HG02610 (cell line): Measurements from ENCODE around the gene RAI1.
A peak's percentile ranks its signal among the peaks of the same experiment; 100 is the strongest.

Source experiments
- ATAC-seq: cut with Tn5 transposase; IDR thresholded peaks from one replicate; pipeline ENCODE4 v1.9.1; 2021; ENCODE audit warnings: mild to moderate bottlenecking, moderate library complexity; ENCODE audit not compliant: unreplicated experiment

RAI1 gene

DNA sequence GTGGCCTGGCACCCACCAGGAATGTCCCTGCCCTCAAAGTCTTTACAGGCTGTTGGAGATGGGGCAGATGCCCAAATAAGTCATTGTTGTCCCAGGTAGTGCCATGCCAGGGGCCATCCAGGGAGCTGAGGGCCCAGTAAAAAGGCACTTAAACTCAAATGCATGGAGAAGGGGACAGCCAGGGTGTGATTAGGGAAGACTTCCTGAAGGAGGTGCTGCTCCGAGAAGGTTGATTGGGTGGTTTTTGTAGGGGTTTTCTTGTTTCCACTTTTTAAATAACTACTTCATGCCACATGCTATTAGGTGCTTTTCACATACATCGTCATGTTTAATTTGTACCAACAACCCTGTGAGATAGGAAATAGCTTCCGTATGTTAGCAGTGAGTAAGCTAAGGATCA lies 66.9 kb downstream of the RAI1 start:
- no peak for ATAC-seq

DNA sequence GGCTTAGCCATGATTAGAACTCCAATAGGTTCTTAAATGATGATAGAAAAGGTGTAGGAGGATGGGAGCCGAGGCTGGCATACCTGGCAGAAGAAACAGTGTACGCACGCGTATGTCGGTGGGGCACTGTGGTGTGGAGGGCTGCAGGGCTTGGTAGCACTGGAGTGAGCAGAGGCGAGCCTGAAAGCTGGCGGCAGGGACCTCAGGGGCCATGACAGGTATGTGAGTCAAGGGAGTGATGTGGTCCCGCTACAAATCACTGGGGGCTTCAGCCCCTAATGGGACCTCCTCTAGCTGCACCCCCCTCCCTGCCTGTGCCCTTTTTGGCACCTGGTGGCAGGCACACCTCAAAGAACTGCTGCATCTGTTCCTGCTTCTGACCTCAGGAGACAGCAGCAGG lies 67.3 kb downstream of the RAI1 start:
- no peak for ATAC-seq

DNA sequence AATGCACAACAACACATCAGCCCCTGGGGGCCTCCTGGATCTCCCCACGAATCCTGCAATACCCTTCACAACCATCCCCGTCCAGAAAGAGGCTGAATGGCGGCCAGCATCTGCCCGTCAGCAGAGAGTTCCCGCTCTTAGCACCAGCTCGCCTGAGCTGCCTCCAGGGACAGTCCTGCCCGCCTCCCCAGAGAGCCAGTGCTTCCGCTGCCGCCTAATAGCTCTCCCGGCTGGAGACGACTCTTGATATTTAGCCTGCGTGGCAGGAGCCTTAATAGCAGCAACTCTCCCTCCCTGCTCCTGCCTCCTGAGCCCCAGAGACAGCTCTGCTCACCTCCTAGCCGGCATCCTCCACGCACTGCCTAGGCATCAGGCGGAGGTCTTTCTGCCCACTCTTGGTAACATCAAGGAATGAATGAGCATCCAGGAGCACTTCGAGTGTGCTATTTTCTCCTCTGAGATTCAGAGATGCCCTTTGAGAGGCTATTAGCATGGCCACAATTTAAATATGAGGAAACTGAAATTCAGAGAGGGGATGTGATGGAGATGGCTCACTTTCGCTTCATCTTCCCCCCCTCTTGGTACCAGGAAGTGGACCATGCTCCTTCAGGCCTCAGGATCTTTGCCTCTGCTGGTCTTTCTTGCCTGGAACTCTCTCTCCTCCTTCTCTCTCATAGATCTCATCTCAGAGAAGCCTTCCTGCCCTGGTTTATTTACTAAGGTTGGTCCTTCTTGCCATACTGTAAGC lies 67.9 kb downstream of the RAI1 start:
- ATAC-seq: no peak

DNA sequence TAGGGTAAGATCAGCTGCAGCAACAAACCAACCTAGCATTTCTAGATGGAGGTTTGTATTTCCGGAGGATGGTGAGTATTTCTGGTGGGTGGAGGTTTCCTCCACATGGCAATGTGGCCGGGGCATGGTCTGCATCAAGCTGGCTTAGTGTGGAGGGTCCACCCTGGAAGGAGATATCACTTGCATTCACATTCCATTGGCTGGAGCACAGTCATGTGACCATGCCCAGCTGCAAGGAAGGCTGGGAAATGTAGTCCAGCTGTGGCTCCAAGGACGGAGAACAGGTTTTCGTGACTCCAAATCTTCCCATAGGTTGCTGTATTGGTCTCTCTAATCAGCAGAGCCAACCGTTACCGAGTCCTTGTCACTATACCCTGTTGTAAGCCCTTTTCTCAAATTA lies 68.7 kb downstream of the RAI1 start:
- no peak for ATAC-seq

DNA sequence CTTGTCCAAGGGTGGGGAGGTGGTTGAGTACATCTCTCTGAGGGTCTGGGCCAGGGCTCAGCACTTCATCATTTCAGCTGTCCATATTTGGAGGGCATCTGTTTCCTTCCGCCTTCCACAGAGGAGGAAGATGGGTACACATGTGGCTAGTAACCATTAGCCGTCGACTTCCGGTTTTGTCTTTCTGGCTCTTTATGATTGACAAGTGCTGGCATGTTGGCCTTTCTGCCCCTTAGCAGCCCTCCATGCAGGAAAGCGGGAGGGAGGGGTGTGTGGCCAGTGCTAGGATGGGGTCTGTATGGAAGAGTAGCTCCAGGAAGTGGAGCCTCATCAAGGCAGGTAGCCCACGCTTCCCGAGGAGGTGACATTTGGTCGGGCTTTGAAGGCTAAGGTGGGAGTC lies 69.6 kb downstream of the RAI1 start:
- ATAC-seq: no peak

DNA sequence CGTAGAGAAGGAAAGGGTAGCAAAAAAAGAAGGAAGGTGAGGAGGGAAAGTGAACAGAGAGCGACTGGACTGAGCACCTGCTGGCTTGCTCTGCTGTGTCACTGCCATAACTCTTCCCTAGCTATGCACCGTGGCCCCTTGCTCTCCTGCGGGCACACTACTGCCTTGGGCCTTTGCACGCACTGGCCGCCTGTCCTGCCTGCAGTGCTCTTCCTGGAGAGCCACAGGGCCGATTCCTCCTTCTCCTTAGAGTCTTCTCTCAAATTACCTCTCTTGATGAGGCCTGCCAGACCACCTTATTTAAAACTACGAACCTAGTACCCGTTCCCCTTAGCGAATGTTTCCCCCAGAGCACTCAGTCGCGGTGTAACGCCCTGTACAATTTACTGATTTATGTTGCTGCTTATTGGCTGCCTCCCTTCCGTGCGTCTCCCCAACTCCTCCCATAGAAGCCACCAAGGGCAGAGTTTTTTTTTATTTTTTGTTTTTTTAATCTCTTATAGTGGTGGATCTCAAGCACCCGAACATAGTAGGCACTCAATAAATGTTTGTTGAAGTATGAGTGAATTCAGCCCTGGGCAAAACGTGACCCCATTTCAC lies 70.3 kb downstream of the RAI1 start:
- ATAC-seq: no peak

DNA sequence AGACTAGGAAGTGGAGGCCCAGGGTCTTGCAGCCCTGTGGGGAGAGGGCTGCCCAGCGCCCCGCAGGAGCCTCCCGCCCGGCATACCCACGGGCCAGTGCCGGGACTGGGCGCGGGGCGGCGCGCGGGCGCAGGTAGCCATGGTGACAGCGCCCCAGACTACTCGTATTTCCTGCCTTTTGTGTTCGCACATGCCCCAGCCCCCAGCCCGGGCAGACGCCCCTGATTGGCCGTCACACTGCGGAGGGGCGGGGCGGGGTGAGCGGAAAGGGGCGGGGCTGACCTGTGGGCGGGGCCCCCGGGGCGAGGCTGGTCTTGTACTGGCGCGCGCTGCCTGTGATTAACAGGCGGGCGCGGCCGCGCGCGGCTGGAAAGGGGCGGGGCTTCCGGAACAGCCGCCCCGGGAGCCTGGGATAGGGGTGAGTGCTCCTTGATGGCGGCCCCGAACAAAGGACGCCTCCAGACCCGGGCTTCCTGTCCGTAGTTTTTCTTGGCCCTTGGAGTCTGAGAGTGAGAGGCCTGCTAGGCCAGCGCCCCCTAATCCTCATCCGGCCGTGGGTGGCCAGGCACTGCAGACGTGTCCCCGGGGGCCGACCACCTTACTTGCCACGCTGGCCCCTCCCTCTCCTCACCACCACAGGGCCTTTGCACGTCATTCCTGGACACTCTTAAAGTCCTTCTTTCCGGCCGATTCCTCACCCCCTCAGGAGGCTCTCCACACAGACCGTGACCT lies 71.0 kb downstream of the RAI1 start:
- peak; percentile 81 for ATAC-seq

DNA sequence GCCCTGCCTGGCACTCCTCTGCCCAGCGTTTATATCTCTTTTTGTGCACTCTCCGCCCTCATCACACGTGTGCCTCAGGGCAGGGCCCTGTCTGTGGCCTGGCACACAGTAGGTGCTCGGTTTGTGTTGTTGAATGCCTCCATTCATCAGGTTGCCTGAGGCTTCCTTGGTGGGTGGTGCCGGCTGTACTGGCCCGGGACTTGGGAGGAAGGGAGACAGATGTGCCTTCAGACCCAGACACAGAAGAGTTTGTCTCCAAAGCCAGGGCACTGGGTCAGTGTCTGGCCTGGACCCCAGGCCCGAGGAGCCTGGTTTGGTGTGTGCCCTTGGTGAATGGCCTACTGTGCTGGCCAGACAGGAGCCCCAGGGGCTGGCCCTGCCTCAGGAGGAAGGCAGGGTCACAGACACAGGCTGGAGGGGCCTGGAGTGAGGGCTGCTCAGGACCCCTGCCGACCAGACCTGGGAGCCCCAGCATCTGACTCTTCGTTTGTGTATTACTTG lies 71.6 kb downstream of the RAI1 start:
- no peak for ATAC-seq

DNA sequence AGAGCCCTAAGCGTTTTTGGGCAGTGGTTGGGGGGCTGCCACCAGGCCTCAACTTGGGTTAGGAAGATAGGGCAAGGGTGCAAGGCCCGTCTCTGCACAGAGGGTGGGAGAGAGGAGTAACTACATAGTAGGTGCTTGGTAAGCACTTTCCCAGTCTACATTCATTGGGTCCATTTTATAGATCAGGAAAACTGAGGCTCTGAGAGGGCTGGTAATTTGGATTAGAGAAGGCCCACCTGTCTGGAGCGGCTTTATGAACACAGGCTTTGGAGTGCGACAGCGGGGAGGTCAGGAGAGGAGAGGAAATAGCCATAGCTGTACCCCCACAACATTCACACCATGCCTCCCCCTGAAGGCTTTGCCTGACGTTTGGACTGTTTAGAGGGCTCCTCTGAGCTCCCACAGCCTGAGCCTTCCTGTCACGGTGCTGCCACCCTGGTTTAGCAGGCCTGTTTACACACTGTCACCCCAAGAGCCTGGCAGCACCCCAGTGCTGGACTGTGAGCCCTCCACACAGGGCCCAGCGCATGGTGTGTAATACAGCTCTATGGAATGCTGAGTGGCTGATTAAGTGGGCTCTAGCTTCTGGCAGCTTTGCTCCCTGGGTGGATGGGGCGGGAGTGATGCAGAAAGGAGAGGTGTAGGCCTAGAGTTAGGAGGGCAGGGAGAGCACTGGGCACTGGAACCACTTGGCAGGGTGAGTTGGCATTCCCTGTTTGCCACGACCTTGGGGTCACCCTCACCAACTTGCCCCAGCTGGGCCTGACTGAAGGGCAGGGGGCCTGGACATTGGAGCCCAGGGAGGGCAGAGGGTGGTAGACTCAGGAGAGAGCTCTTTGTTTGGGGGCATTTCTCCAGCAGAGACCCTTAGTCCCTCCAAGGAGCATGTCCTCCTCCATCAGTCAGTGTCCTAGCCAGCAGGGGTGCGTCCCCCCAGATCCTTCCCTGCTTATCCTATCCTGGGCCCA lies 73.7 kb downstream of the RAI1 start:
- no peak for ATAC-seq

DNA sequence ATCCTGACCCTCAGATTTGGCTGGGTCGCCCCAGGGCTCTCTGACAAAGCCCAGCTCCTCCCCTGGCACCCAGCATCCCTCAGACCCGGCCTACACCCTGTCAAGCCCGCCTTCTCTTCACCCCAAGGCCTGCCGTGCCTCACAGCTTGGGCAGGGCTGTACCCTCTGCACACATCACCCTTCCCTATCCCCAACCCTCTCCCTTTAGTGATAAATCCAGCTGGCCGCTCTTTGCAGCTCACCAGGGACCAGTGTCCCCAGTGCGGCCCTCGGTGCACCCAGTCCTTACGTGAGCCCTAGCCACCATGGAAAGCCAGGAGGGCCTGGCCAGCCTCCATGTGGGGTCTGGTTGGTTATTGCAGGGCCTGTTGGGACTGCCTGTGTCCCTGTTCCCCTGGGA lies 74.5 kb downstream of the RAI1 start:
- ATAC-seq: no peak

DNA sequence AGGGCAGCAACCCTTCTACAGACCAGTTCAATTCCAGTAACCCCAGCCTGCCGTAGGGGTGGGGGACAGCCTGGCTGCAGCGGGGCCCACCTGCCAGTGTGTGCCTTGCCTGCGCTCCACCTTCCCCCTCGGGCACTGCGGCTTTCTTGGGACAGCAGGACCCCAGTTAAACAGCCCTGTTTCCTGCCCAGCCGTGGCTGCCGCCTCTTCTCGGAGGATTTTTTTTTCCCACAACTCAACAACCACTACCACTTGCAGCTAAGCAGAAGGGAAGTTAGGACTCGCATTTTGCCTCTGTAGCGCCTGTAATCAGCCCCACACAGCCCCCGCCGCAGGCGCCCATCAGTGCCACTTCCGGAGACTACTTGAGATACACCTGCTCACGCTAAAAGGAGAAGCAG lies 76.1 kb downstream of the RAI1 start:
- ATAC-seq: no peak

DNA sequence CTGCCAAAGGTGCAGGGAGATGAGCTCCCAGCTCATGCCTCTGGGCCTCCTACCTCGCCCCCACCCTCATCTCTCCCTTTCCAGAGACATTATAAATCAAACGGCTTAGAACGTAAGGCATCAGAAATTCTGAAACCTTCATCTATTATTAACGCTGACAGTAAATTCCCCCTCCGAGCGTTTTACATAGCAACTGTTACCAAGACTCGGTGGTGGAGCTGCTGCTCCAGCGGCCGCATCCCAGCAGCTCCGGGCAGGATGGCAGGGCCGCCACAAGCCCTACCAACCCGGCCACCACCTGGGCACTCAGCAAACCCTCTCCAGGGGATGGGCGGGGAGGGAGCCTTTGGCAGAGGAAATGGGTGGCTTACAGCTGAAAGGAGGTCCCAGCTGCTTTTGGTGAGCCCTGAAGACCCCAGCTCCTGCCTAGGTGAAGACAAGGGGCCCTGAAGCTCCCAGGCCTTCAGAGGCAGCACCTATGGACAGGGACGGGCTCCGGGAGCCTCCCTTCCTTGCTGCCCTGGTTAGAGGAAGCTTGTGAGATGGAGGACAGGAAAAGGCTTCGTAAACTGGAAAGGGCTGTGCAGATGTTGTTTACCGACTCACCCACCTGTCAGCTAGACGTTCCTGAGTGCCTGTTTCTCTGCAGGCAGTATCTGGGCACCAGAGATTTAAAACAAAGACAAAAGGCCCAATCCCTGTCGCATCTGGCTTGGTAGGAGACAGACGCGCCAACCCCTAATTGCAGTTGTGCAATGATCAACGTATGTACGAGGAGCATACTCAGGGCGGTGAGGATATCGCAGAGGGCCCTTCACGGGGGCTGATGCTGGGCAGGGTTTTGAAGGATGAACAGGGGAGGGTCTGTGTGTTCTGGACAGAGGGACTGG lies 76.9 kb downstream of the RAI1 start:
- no peak for ATAC-seq

DNA sequence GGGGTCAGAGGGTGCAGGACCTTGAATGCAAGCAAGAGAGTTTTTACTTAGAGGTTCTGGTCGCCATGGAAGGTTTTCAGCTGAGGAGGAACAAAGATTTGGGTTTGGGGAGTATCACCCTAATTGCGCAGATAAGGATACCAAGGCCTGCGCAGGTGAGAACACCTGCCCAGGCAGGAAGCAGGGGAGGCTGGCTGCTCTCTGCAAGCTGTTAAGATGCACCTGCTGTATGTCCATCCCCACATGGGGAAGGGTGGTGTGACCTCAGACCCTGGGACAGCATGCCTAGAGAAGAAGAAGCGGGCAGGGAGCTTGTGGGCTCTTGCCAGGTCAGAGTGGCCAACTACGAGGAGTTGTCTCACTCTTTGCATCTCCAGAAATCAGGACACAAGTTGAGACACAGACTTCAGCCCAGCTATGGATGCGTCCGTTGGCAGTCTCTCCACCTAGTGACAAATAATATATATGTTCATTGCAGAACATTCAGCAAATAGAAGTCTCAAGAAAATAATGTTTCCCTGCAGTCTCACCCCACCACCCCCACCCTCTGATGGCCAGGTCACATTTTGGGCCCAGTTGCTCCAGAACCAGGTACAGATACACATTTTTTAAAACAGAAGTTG lies 77.8 kb downstream of the RAI1 start:
- ATAC-seq: no peak

DNA sequence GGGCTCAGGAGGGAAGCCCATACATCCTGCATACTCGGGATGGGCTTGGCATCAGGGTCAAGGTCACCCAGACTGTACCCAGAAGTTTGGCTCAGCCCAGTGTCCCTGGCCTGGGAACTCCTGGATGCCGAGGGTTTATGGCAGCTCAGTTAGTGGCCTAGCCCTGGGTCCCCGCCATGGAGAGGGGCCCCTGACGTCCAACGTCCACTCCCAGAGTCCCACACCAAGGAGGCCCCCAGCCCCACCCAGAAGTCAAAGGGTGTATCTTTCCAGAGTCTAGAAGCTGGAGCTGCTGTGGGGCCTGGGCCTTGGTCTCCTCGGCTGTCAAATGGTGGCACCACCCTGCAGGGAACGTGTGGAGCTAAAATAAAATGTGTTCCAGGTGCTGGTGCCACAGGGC lies 79.1 kb downstream of the RAI1 start:
- ATAC-seq: no peak

DNA sequence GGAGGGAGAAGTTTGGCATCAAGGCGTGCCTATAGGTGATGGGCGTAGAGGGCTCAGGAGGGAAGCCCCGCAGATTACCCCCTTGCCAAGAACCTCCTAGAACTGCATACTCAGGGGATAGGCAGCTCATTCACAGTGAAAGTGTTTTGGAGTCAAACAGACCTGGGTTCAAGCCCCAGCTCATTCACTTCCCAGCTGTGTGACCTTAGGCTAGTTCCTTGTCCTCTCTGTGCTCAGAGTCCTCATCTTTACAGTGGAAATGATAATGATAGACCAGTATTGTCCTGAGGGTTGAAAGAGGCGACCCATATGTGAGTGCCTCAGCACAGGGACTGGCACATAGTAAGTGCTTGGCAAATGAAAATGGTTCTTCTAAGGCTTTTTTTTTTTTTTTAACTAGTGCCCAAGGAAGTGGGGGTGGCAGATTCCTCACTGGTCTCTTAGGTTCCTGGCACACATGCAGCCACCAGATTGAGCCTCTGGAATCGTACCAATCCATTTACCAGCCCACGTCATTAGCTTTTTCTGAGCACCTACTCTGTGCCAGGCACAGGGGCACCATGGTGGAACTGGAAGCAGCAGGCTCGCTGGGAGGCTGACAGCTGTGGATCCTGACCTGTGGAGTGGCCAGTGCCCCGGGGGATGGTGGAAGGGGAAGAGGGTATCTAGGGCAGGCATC lies 79.8 kb downstream of the RAI1 start:
- ATAC-seq: no peak

DNA sequence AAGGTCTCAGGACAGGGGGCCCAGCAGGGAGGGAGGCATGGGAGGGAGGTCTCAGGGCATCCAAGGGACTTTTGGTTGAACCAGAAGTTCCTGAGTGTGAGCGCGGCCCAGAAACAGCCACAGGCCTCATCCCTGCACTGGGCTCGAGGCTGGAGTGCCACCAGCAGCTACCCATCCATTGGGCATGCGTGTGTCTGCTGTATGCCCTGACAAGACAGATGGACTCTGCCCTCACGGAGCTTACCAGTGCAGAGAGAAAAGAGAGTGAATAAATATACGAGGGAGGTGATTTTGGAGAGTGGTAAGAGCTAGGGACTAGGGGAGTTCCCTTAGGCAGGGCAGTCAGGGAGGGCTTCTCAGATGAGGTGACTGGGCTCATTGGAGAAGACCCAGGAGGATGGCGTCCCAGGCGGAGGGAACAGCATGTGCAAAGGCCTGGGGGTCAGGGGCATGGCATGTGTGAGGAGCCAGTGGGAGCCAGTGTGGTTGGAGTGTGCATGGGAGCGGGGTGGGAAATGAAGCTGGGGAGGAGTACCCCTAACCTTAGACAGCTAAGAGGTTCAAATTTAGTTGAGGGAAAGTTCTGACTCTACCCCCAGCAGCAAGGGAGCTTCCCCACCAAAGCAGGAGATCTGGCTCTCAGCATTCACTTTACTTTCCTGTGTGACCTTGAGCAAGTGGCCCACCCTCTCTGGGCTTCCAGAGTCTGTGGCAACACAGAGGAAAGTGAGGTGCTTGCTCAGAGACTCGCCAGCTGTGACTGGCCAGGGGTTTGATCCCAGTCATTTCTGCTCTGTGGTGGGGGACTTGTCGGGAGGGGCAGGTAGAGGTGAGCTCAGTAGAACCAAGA lies 80.9 kb downstream of the RAI1 start:
- ATAC-seq: no peak

DNA sequence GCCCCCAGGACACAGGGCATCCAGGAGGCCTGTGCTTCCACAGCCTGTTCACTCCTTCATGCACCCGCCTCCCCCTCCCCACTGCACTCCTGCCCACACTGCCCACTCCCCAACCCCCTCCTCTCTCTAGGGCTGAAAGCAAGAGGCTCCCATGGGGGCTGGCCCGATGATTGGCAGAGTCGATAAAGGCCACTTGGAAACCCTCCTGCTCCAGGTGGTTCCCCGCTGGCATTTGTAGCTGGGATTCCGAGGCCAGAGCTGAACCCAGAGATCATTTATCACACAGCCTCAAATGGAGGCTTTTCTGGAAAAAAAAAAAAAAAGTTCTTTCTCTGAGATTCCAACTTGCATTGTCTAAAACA lies 81.5 kb downstream of the RAI1 start:
- no peak for ATAC-seq

DNA sequence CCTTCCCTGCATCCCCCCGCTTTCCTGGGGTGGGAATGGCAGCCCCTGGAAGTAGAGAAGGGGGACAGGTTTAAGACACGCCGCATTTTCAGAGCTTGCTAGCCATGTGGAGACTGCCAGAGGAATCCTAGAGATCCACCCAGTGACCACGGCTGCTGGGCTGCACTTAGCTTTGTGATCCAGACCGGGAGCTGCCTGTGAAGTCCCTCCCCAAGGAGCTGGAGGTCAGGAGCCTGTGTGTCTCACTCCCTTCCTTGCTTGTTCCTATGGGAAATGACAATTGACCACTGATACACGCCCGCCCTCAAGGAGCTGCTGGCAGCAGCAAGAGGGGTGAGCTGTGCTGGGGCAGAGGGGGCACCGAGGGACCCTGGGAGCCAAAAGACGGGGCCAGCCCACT lies 81.9 kb downstream of the RAI1 start:
- ATAC-seq: no peak
